Keratinocyte (primary cell): ENCODE measurements around the gene HCN2. TPM values are rescaled to one million over a fixed set of nuclear protein-coding genes. Genes with fewer than 3 reads are reported as not detected.

Source experiments
- DNase-seq: peaks from one replicate; pipeline ENCODE4 v3.0.0-alpha.2; 2011; ENCODE audit warnings: low read depth, missing footprints, low spot score
- FAIRE-seq: peaks from 2 replicates; lab custom pipeline; 2011; peaks lifted over from hg19 to GRCh38; lab: Jason Lieb, UNC
- H2AFZ ChIP-seq: 2 replicates; pipeline ENCODE4 v1.6.0; 2012; ENCODE audit warnings: low read length, control low read depth, inconsistent platforms; ENCODE audit not compliant: control insufficient read depth
- H3K27ac ChIP-seq: 2 replicates; pipeline ENCODE4 v1.5.1; 2011; ENCODE audit warnings: low read length; ENCODE audit not compliant: control insufficient read depth, insufficient read depth
- H3K27me3 ChIP-seq: 3 replicates; pipeline ENCODE4 v1.6.0; 2011; ENCODE audit warnings: low read length; ENCODE audit not compliant: control insufficient read depth, insufficient read depth; ENCODE audit errors: extremely low read depth
- H3K36me3 ChIP-seq, 2 experiments: 2 replicates in 1 of 2; 3 replicates in 1 of 2; pipeline ENCODE4 v1.5.1; 2011; ENCODE audit warnings: low read length in 2 of 2, mild to moderate bottlenecking in 1 of 2; ENCODE audit not compliant: control insufficient read depth in 2 of 2, insufficient read depth in 2 of 2; ENCODE audit errors: extremely low read depth in 1 of 2
- H3K4me1 ChIP-seq: 3 replicates; pipeline ENCODE4 v1.5.1; 2011; ENCODE audit warnings: low read length; ENCODE audit not compliant: control insufficient read depth, insufficient read depth; ENCODE audit errors: extremely low read depth
- H3K4me2 ChIP-seq: 3 replicates; pipeline ENCODE4 v1.6.0; 2011; ENCODE audit warnings: low read depth, low read length; ENCODE audit not compliant: control insufficient read depth, insufficient read depth; ENCODE audit errors: extremely low read depth
- H3K4me3 ChIP-seq, 3 experiments: fragments of 200-600 bp in 1 of 3; sonication (generic) in 1 of 3; 2 replicates in 2 of 3; 3 replicates in 1 of 3; pipeline ENCODE4 v1.5.1; 2011 to 2016; ENCODE audit warnings: low read length in 3 of 3, mild to moderate bottlenecking in 3 of 3, control low read depth in 2 of 3, inconsistent platforms in 1 of 3, low read depth in 1 of 3, mixed read lengths in 1 of 3, mixed run types in 1 of 3, moderate library complexity in 1 of 3; ENCODE audit not compliant: control insufficient read depth in 2 of 3, insufficient read depth in 2 of 3; ENCODE audit errors: extremely low read depth in 1 of 3
- H3K79me2 ChIP-seq: 2 replicates; pipeline ENCODE4 v1.6.0; 2012; ENCODE audit warnings: low read length; ENCODE audit not compliant: control insufficient read depth, insufficient read depth
- H3K9ac ChIP-seq: 3 replicates; pipeline ENCODE4 v1.6.0; 2011; ENCODE audit warnings: low read length; ENCODE audit not compliant: control insufficient read depth, insufficient read depth; ENCODE audit errors: extremely low read depth
- H3K9me1 ChIP-seq: 3 replicates; pipeline ENCODE4 v1.6.0; 2011; ENCODE audit warnings: low read length; ENCODE audit not compliant: control insufficient read depth, insufficient read depth; ENCODE audit errors: extremely low read depth
- H3K9me3 ChIP-seq: 2 replicates; pipeline ENCODE4 v1.5.1; 2012; ENCODE audit warnings: low read depth, low read length; ENCODE audit not compliant: control insufficient read depth
- H4K20me1 ChIP-seq: 3 replicates; pipeline ENCODE4 v1.6.0; 2011; ENCODE audit warnings: low read length; ENCODE audit not compliant: control insufficient read depth, insufficient read depth; ENCODE audit errors: extremely low read depth
- EZH2 ChIP-seq: IDR thresholded peaks from one replicate; pipeline ENCODE4 v1.6.1; 2012; ENCODE audit warnings: inconsistent platforms, mild to moderate bottlenecking, low read length, moderate library complexity
- dilution Hi-C: fragments of 300-500 bp; cut with MboI; formaldehyde crosslinking; loops from one replicate; pipeline ENCODE4 v1.7.0; 2020; ENCODE audit warnings: low sequenced_read_pairs; ENCODE audit not compliant: extremely low pct_ligation_motif_present
- polyA plus RNA-seq, 5 experiments: library from polyadenylated mRNA; depleted of rRNA in 3 of 5; stranded (reverse) in 3 of 5; stranded (forward) in 1 of 5; unstranded in 1 of 5; fragments of >200 nt; gene quantifications; 1 replicate in 1 of 5; 2 replicates in 3 of 5; 3 replicates in 1 of 5; pipeline versions ENCODE4 v1.2.1 to v1.2.3, GENCODE V29; 2011 to 2012; ENCODE audit warnings: missing spikeins in 2 of 5, low read depth in 1 of 5, low replicate concordance in 1 of 5
- TF ChIP-seq, protein P1 (sequence below), 3 experiments: IDR thresholded peaks in 1 of 3; conservative IDR thresholded peaks in 1 of 3; optimal IDR thresholded peaks in 1 of 3; 2 replicates in 2 of 3; 3 replicates in 1 of 3; pipeline versions ENCODE3 to v1.5.1; 2011; ENCODE audit warnings: low read length in 3 of 3, mild to moderate bottlenecking in 3 of 3, moderate library complexity in 2 of 3, control low read depth in 1 of 3, inconsistent platforms in 1 of 3; ENCODE audit not compliant: insufficient read depth in 2 of 3; ENCODE audit errors: extremely low read depth in 1 of 3

The HCN2 gene
- polyA plus RNA-seq, 1 donor (not counting 4 experiments of a cell fraction or from before 2014, with no cell fraction given) = 0.13 TPM

- FAIRE-seq (no peak), DNase-seq (no peak)
- Histone ChIP-seq H3K9me1 (peaks cover 6% of the 10 kb centered on the region), H3K4me2 (no peak overlapping the region), H4K20me1 (peaks cover 74% of the 10 kb centered on the region), H3K36me3 (peaks cover 20 to 32% of the 10 kb centered on the region in 2 experiments), H3K79me2 (peaks cover 98% of the 10 kb centered on the region), H2AFZ (no peak overlapping the region), H3K9me3 (no peaks in the 10 kb centered on the region), H3K9ac (no peak overlapping the region), H3K27me3 (no peaks in the 10 kb centered on the region), H3K4me3 (no peak overlapping the region), H3K4me1 (peaks cover 36% of the 10 kb centered on the region), H3K27ac (no peak overlapping the region)
- dilution Hi-C loops = no loop called here
- TF ChIP-seq, protein P1, sequence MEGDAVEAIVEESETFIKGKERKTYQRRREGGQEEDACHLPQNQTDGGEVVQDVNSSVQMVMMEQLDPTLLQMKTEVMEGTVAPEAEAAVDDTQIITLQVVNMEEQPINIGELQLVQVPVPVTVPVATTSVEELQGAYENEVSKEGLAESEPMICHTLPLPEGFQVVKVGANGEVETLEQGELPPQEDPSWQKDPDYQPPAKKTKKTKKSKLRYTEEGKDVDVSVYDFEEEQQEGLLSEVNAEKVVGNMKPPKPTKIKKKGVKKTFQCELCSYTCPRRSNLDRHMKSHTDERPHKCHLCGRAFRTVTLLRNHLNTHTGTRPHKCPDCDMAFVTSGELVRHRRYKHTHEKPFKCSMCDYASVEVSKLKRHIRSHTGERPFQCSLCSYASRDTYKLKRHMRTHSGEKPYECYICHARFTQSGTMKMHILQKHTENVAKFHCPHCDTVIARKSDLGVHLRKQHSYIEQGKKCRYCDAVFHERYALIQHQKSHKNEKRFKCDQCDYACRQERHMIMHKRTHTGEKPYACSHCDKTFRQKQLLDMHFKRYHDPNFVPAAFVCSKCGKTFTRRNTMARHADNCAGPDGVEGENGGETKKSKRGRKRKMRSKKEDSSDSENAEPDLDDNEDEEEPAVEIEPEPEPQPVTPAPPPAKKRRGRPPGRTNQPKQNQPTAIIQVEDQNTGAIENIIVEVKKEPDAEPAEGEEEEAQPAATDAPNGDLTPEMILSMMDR (optimal IDR thresholded peaks at IDR 0.05 in 1 of 3, IDR thresholded peaks at IDR 0.05 in 1 of 3, conservative IDR thresholded peaks at IDR 0.05 in 1 of 3; ENCODE audit: extremely low read depth in 1 of 3, insufficient read depth in 2 of 3, low read length in 3 of 3) = no peak
- TF ChIP-seq EZH2 = no peak
Observed at GRCh38 chr19:657611-658010, 67.9 kb downstream of the HCN2 start.

- Histone ChIP-seq H3K4me1 (peaks cover 37% of the 10 kb centered on the region), H2AFZ (no peak overlapping the region), H3K36me3 (peaks cover 19 to 26% of the 10 kb centered on the region in 2 experiments), H3K9me3 (no peaks in the 10 kb centered on the region), H3K9me1 (peaks cover 6% of the 10 kb centered on the region), H3K27ac (peak overlapping the region; percentile 96), H3K9ac (peak overlapping the region; percentile 86), H3K27me3 (no peaks in the 10 kb centered on the region), H3K4me3 (peak overlapping the region in 2 of 3 experiments; percentile 2 to 29), H4K20me1 (peaks cover 68% of the 10 kb centered on the region), H3K4me2 (peak overlapping the region; percentile 99), H3K79me2 (peaks cover 96% of the 10 kb centered on the region)
- no peak for DNase-seq
- FAIRE-seq = no peak
- TF ChIP-seq EZH2 = no peak
- TF ChIP-seq, protein P1 (optimal IDR thresholded peaks at IDR 0.05 in 1 of 3, IDR thresholded peaks at IDR 0.05 in 1 of 3, conservative IDR thresholded peaks at IDR 0.05 in 1 of 3; ENCODE audit: extremely low read depth in 1 of 3, insufficient read depth in 2 of 3, low read length in 3 of 3) = no peak
- dilution Hi-C loops = no loop called here
Observed at GRCh38 chr19:658059-658839, 68.6 kb downstream of the HCN2 start.
